Psoas muscle (tissue), 8 donors: ENCODE measurements around the gene UVSSA. TPM values are rescaled to one million over a fixed set of nuclear protein-coding genes. Genes with fewer than 3 reads are reported as not detected.
A peak's percentile ranks its signal among the peaks of the same experiment; 100 is the strongest.

Source experiments
- ATAC-seq, 4 donors: fragments of 200-7000 bp; cut with Tn5 transposase; one replicate each; pipeline ENCODE4 v1.9.1; 2020; ENCODE audit warnings: moderate library complexity in 3 of 4, mild to moderate bottlenecking in 2 of 4
- DNase-seq, 2 donors: peaks; one replicate each; pipeline ENCODE4 v3.0.0-alpha.2; 2020
- H3K27ac ChIP-seq: fragments of 200-600 bp; one replicate; pipeline ENCODE4 v1.8.0; 2022
- H3K27me3 ChIP-seq, 3 donors: fragments of 200-600 bp in 1 of 3; one replicate each; pipeline versions ENCODE4 v1.6.1 to v1.8.0; 2013 to 2022; ENCODE audit warnings: low read length in 2 of 3, mild to moderate bottlenecking in 2 of 3, moderate library complexity in 1 of 3; ENCODE audit not compliant: insufficient read depth in 3 of 3
- H3K36me3 ChIP-seq, 2 donors: fragments of 200-600 bp in 1 of 2; one replicate each; pipeline versions ENCODE4 v1.6.1 to v1.8.0; 2013 to 2022; ENCODE audit warnings: low read depth in 1 of 2, mild to moderate bottlenecking in 1 of 2, moderate library complexity in 1 of 2; ENCODE audit not compliant: insufficient read depth in 1 of 2
- H3K4me1 ChIP-seq: fragments of 200-600 bp; one replicate; pipeline ENCODE4 v1.8.0; 2022
- H3K4me3 ChIP-seq: fragments of 200-600 bp; one replicate; pipeline ENCODE4 v1.8.0; 2022; ENCODE audit warnings: mild to moderate bottlenecking
- H3K9me3 ChIP-seq: fragments of 200-600 bp; one replicate; pipeline ENCODE4 v1.8.0; 2022
- WGBS, 3 donors: extraction: QIAGEN DNeasy Blood & Tissue Kit; methylation state at CpG; one replicate each; pipeline versions ENCODE4 v1.1.6 to v1.1.7; 2013; 5-methylcytosine and 5-hydroxymethylcytosine counted together
- intact Hi-C, 2 donors: fragments of 100-400 bp; cut with DNase I; formaldehyde crosslinking; loops; one replicate each; pipeline versions ENCODE4 v1.11.0 to v1.14.2; 2022
- polyA plus RNA-seq, 3 donors: library from polyadenylated mRNA; stranded (reverse); fragments of 200-250 nt; gene quantifications; one replicate each; pipeline ENCODE4 v1.2.3, GENCODE V29; 2013
- total RNA-seq, 4 donors: library from RNA; stranded (reverse); fragmentation: NEBNext Ultra II Directional in 2 of 4; extraction: Animal tissue kit (Norgen Biotek cat#: 25700) in 2 of 4; gene quantifications; one replicate each; pipeline versions ENCODE4 v1.2.1 to v1.2.4, GENCODE V29; 2021 to 2023
- TF ChIP-seq, protein P1 (sequence below): fragments of 200-600 bp; IDR thresholded peaks from one replicate; pipeline ENCODE4 v1.8.0; 2022; ENCODE audit warnings: antibody characterized with exemption
- donor health status: healthy with polysubstance abuse.
- donor health status: DM: no; HTN: no; CAD: no; lungs with moderate emphysema.
- donor health status: Bipolar disorder and iron deficiency.
- donor health status: healthy.
- donor health status: DM: yes; HTN: yes; CAD: no.
- donor health status: DM: no; HTN: no; CAD: no.
- donor health status: DM: no; HTN: no; CAD: no.
- donor health status: DM: yes; HTN: yes; CAD: no.

Gene UVSSA
- total and polyA plus RNA-seq, 7 donors, result 1.9 to 9.4 (median 7.7) TPM

DNA sequence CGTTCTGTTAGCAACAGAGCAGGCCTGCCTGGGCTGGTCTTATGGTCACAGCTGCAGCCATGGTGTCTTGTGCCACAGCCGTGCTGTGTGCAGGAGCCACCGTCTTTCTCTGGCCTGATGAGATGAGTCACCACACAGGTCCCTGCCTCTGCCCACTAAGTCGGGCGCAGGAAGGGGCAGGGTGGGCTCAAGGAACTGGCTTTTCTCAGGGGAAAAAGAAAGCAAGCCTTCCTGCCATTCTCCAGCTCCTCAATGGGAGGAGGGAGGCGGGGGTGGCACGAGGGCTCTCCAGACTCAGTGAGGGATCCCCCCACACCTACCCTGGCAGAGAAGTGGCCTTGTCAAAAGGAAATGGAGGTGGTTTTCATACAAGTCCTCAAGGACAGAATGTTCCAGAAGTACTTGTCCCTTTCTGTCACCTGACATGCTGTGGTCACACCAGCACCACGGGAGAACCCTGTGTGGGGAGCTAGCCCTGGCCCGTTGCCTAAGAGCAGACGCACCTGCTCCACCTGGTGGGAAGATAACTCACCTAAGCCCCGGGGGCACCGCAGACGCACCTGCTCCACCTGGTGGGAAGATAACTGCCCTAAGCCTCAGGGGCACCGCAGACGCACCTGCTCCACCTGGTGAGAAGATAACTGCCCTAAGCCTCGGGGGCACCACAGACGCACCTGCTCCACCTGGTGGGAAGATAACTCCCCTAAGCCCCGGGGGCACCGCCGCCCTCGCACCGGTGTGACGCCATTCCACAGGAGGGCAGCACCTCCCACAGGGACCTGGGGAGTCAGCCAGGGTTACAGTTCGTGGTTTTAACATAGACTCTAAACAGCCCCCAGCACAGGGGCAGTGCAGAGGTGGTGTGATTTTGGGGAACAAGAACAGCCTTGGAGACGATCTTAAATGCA, 18.5 kb downstream of the UVSSA start:
- no peaks in the 10 kb centered on the region for H3K27me3 ChIP-seq
- peaks cover 3 to 23% of the 10 kb centered on the region in 2 donors for H3K36me3 ChIP-seq
- TF ChIP-seq, protein P1, sequence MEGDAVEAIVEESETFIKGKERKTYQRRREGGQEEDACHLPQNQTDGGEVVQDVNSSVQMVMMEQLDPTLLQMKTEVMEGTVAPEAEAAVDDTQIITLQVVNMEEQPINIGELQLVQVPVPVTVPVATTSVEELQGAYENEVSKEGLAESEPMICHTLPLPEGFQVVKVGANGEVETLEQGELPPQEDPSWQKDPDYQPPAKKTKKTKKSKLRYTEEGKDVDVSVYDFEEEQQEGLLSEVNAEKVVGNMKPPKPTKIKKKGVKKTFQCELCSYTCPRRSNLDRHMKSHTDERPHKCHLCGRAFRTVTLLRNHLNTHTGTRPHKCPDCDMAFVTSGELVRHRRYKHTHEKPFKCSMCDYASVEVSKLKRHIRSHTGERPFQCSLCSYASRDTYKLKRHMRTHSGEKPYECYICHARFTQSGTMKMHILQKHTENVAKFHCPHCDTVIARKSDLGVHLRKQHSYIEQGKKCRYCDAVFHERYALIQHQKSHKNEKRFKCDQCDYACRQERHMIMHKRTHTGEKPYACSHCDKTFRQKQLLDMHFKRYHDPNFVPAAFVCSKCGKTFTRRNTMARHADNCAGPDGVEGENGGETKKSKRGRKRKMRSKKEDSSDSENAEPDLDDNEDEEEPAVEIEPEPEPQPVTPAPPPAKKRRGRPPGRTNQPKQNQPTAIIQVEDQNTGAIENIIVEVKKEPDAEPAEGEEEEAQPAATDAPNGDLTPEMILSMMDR, result no peak
- H3K4me3 ChIP-seq, result no peak overlapping the region
- no peaks in the 10 kb centered on the region for H3K4me1 ChIP-seq
- no peak overlapping the region for H3K27ac ChIP-seq
- intact Hi-C loops, result no loop called here
- H3K9me3 ChIP-seq, result no peaks in the 10 kb centered on the region
- ATAC-seq, result no peak
- WGBS, 3 donors, result 83 to 88% (median 85%) methylated on average over 22 to 25 of the region's 25 CpGs
- DNase-seq, result peak; percentile 11 to 17

DNA sequence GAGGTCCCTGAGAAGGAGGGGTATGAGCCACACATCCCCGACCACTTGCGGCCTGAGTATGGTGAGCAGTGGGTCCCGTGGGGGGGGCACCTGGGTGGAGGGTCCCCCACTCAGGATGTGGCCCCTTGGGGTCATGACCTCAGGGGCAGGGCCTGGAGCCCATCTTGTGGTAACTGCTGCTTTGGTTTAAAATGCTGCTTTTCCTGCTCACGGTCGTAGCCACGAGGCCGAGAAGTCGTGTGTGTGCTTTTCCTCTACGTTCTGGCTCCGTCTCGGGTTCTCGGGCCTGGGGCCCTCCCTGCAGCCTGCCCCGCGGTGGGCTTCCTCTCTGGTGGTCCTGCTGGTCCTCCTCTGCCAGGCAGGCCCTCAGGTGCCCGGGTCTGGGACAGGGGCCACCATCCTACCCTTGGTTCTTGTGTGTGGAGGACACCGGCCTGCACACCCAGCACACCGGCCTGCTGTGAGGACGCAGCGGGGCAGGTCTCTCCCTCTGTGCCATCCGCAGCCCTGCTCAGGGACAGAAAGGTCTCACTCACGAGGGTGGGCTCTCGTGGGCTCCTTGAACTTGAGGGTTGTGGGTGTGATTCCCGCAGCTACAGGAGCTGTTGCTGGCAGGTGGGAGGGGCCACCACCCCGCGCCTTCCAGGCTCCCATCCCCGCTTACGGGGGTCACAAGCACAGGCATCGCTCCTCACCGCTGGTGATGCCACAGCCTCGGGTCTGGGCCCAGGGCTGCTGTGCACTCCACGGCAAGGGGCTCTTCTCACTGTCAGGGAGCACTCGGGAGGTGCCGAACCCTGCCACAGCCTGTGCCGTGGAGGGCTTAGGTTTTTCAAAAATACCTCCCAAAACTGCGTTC, 19.6 kb downstream of the UVSSA start:
- Histone ChIP-seq H3K4me3 (no peak overlapping the region), H3K27ac (no peak overlapping the region), H3K27me3 (no peaks in the 10 kb centered on the region), H3K9me3 (no peaks in the 10 kb centered on the region), H3K36me3 (peaks cover 3 to 22% of the 10 kb centered on the region in 2 donors), H3K4me1 (no peaks in the 10 kb centered on the region)
- intact Hi-C loops, result no loop called here
- ATAC-seq, result no peak
- DNase-seq, result peak in 1 of 2 donors; percentile 45
- 93 to 96% (median 95%) methylated on average over 33 to 35 of the region's 35 CpGs for WGBS, 3 donors
- TF ChIP-seq, protein P1, result no peak

DNA sequence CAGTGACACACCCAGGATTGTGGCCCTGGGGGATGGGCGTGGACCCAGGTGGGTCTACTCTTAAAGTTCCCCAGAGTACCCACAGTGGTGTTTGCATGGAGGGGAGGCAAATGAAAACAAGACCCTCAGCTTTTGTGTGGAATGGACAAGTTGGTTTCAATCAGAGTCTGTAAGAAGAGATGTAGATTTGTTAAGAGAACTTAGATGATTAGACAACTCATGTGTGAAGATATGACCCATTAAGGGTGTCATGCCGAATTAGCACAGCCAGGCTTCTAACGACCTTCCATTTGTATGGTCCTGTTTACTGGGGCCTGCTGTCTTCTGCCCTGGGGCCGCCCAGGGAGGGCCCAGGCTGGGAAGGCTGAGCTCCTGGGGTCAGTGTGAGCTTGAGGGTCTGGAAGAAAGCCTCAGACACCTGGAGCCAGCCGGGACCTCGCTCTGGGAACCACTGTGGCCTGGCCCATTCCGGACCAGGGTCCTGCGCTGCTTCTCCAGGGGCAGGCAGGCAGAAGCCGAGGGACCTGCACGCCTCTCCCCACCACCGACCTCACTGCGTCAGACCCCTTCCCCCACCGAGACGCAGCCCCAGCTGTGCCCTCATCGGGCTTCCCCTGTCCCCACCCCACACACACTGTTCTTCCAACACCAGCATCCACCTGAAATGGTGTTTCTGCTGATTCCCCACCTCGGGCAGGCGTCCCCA, 20.4 kb downstream of the UVSSA start:
- Histone ChIP-seq H3K9me3 (no peaks in the 10 kb centered on the region), H3K4me1 (no peaks in the 10 kb centered on the region), H3K27me3 (no peaks in the 10 kb centered on the region), H3K27ac (no peak overlapping the region), H3K36me3 (peaks cover 3 to 30% of the 10 kb centered on the region in 2 donors), H3K4me3 (no peak overlapping the region)
- intact Hi-C loops, result no loop called here
- WGBS, 3 donors, result 93 to 95% (median 94%) methylated on average over 17 of the region's 17 CpGs
- ATAC-seq (no peak), DNase-seq (no peak)
- TF ChIP-seq, protein P1, result no peak

DNA sequence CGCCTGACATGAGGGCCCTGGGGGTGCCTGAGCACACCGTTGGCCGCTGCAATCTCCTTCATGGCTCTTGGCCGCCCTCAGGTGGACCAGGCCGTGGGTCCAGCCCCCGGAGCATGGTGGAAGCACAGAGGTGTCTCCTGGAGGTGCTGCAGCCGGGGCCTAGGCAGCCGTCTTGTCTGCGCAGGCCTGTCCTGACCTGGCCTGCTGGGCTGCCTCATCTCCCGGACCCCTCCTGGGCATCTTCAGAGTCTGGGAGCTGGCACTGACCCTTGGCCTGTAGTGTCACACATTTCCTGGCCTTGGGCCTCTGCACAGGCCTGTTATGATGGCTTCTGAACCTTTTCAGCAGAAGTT, 20.9 kb downstream of the UVSSA start:
- WGBS, 3 donors, result 87 to 91% (median 88%) methylated on average over 10 of the region's 10 CpGs
- Histone ChIP-seq H3K9me3 (no peaks in the 10 kb centered on the region), H3K4me1 (no peaks in the 10 kb centered on the region), H3K36me3 (peaks cover 3 to 32% of the 10 kb centered on the region in 2 donors), H3K4me3 (no peak overlapping the region), H3K27me3 (no peaks in the 10 kb centered on the region), H3K27ac (no peak overlapping the region)
- ATAC-seq (no peak), DNase-seq (peak in 1 of 2 donors; percentile 41)
- intact Hi-C loops, result no loop called here
- TF ChIP-seq, protein P1, result no peak
